NCI-H1417 (cell line): ENCODE data around the gene WDR45B.

Experiments used
- DNase-seq, 3 experiments: peaks; one replicate each; lab custom pipeline; 2025; lab: John Stamatoyannopoulos, UW

Gene WDR45B

GRCh38 chr17:82648165-82648668 lies at the start of gene WDR45B:
WDR45B (minus strand) TSS chr17:82648444; CDS start chr17:82648340, 104 bp downstream.
- peak; percentile 91 to 96 (median 94) for DNase-seq

GRCh38 chr17:82697808-82698064 lies 49.5 kb upstream of the WDR45B start:
- no peak for DNase-seq

GRCh38 chr17:82696916-82697807 lies 48.9 kb upstream of the WDR45B start:
- DNase-seq = peak in 2 of 3 experiments; percentile 16 to 23

GRCh38 chr17:82696259-82696658 lies 48.0 kb upstream of the WDR45B start:
- DNase-seq = no peak

GRCh38 chr17:82694647-82695046 lies 46.4 kb upstream of the WDR45B start:
- no peak for DNase-seq

- DNase-seq = no peak
Observed at GRCh38 chr17:82693168-82693867, 45.1 kb upstream of the WDR45B start.

GRCh38 chr17:82692268-82692667 lies 44.0 kb upstream of the WDR45B start:
- no peak for DNase-seq

- DNase-seq = no peak
Observed at GRCh38 chr17:82691714-82692113, 43.5 kb upstream of the WDR45B start.

- no peak for DNase-seq
Observed at GRCh38 chr17:82690786-82691489, 42.7 kb upstream of the WDR45B start.

- DNase-seq = no peak
Observed at GRCh38 chr17:82689077-82689476, 40.8 kb upstream of the WDR45B start.

- DNase-seq = no peak
Observed at GRCh38 chr17:82687871-82688270, 39.6 kb upstream of the WDR45B start.

- no peak for DNase-seq
Observed at GRCh38 chr17:82687375-82687861, 39.2 kb upstream of the WDR45B start.

- DNase-seq = no peak
Observed at GRCh38 chr17:82686366-82687324, 38.4 kb upstream of the WDR45B start.

- no peak for DNase-seq
Observed at GRCh38 chr17:82685291-82685690, 37.0 kb upstream of the WDR45B start.

GRCh38 chr17:82684228-82684841 lies 36.1 kb upstream of the WDR45B start:
- DNase-seq = no peak

- no peak for DNase-seq
Observed at GRCh38 chr17:82683534-82683933, 35.3 kb upstream of the WDR45B start.

GRCh38 chr17:82681547-82681946 lies 33.3 kb upstream of the WDR45B start:
- DNase-seq = no peak

- DNase-seq = no peak
Observed at GRCh38 chr17:82679586-82680465, 31.6 kb upstream of the WDR45B start.

GRCh38 chr17:82678265-82678891 lies 30.1 kb upstream of the WDR45B start:
- peak in 1 of 3 experiments; percentile 37 for DNase-seq
